RWPE2 (cell line): ENCODE results near the gene TLE7.

Experiments
- ATAC-seq: fragments of 200-7000 bp; cut with Tn5 transposase; 3 replicates; pipeline ENCODE4 v1.9.1; 2021; ENCODE audit warnings: low read depth
- DNase-seq: peaks from one replicate; pipeline ENCODE4 v3.0.0-alpha.2; 2020; ENCODE audit warnings: low spot score
- H3K27ac ChIP-seq: fragments of 450-650 bp; 2 replicates; pipeline ENCODE4 v1.5.1; 2017; ENCODE audit warnings: mild to moderate bottlenecking; ENCODE audit not compliant: poor library complexity, severe bottlenecking
- H3K27me3 ChIP-seq: fragments of 250-450 bp; sonication (Bioruptor Pico); 2 replicates; pipeline ENCODE4 v1.5.1; 2021; ENCODE audit warnings: mild to moderate bottlenecking, moderate library complexity; ENCODE audit not compliant: insufficient read depth, poor library complexity, severe bottlenecking
- H3K36me3 ChIP-seq: fragments of 250-450 bp; sonication (Bioruptor Pico); 2 replicates; pipeline ENCODE4 v1.5.1; 2020; ENCODE audit warnings: low read depth, mild to moderate bottlenecking, moderate library complexity
- H3K4me1 ChIP-seq: fragments of 250-450 bp; sonication (Bioruptor Pico); 2 replicates; pipeline ENCODE4 v1.5.1; 2021; ENCODE audit warnings: mild to moderate bottlenecking, moderate library complexity; ENCODE audit not compliant: insufficient read depth, poor library complexity, severe bottlenecking
- H3K4me3 ChIP-seq: fragments of 250-450 bp; sonication (Bioruptor Pico); 2 replicates; pipeline ENCODE4 v1.5.1; 2021; ENCODE audit warnings: mild to moderate bottlenecking, moderate library complexity; ENCODE audit not compliant: severe bottlenecking
- H3K9me3 ChIP-seq: fragments of 250-450 bp; sonication (Bioruptor Pico); 2 replicates; pipeline ENCODE4 v1.5.1; 2021; ENCODE audit warnings: mild to moderate bottlenecking, moderate library complexity; ENCODE audit not compliant: severe bottlenecking
- TF ChIP-seq, protein P1 (sequence below): fragments of 450-650 bp; IDR thresholded peaks from one replicate; pipeline ENCODE4 v1.5.1; 2017; ENCODE audit warnings: mild to moderate bottlenecking, moderate library complexity; ENCODE audit not compliant: poor library complexity, severe bottlenecking

TLE7 gene

DNA sequence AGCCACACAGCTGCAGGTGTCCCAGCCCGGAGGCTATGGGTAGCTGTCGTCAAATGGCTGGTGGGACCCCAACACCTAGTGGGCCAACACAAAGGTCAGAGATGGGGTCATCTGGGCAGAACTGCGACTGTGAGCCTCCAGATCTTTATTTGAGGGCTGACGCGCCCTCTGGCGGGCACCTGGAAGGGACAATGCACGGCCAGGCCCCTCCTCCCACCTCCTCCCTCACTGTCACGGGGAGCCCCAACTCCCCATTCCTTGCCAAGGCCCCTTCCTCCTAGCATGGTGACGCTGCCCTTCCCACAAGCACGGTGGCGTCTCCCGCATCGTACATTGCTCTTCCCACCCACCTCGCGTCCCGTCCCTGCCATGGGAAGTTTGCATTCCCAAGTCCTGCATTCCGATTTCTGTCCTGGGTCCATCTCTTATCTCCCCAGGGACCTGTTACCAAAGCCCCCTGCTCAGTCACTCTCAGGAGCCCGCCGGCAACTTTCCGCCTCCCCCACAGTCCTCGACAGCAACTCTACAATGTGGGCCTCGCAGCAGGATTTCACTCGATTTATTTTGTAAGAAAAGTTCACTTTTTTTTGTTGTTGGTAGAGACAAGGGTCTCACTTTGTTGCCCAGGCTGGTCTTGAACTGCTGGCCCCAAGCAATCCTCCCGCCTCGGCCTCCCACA is 1.0 kb downstream of the TLE7 start:
- H3K9me3 ChIP-seq = peaks cover 5% of the 10 kb centered on the region
- no peak overlapping the region for H3K27ac ChIP-seq
- no peak for DNase-seq
- no peaks in the 10 kb centered on the region for H3K27me3 ChIP-seq
- H3K4me1 ChIP-seq = no peaks in the 10 kb centered on the region
- TF ChIP-seq, protein P1, sequence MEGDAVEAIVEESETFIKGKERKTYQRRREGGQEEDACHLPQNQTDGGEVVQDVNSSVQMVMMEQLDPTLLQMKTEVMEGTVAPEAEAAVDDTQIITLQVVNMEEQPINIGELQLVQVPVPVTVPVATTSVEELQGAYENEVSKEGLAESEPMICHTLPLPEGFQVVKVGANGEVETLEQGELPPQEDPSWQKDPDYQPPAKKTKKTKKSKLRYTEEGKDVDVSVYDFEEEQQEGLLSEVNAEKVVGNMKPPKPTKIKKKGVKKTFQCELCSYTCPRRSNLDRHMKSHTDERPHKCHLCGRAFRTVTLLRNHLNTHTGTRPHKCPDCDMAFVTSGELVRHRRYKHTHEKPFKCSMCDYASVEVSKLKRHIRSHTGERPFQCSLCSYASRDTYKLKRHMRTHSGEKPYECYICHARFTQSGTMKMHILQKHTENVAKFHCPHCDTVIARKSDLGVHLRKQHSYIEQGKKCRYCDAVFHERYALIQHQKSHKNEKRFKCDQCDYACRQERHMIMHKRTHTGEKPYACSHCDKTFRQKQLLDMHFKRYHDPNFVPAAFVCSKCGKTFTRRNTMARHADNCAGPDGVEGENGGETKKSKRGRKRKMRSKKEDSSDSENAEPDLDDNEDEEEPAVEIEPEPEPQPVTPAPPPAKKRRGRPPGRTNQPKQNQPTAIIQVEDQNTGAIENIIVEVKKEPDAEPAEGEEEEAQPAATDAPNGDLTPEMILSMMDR = no peak
- 0 out of 3 replicates have a peak, but pooled peaks have one; percentile 27 for ATAC-seq
- H3K4me3 ChIP-seq = no peak overlapping the region
- H3K36me3 ChIP-seq = no peaks in the 10 kb centered on the region

DNA sequence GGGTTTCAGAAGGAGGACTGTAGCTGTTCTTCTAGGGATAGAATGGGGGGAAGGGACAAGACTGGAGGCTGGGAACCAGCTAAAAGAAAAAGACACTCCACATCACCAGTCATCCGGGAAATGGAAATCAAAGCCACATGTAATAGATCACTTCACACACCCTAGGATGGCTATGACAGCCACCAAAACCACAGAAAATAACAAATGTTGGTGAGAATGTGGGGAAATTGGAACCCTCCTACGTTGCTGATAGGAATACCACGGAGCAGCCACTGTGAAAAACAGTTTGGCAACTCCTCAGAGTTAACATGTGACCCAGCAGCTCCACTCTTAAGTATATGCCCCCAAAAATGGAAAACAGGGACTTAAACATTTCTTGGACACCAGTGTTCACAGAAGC is 2.3 kb downstream of the TLE7 start:
- no peaks in the 10 kb centered on the region for H3K4me1 ChIP-seq
- H3K36me3 ChIP-seq = no peaks in the 10 kb centered on the region
- H3K4me3 ChIP-seq = no peak overlapping the region
- H3K27ac ChIP-seq = no peak overlapping the region
- H3K9me3 ChIP-seq = no peaks in the 10 kb centered on the region
- no peaks in the 10 kb centered on the region for H3K27me3 ChIP-seq
- DNase-seq (no peak), ATAC-seq (no peak)
- TF ChIP-seq, protein P1 = no peak

DNA sequence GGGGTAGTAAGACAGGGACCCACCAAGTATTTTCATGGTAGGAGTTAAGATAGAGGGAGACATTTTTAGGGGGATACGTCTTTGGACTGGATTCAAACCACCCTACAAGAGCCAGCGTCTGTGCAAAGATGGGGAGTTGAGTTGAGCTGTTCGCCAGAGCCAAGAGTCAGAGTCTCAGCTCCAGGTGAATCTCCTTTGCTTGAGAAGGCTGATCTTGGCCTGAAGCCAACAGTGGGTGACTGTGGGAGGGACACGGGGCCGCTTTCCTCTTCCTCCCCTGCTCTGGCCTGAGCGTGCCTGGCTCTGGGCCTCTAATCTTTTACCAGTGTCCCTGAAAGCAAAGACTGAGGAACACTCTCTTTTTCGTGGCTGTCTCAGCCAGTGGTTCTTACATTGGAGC is 5.4 kb downstream of the TLE7 start:
- Histone ChIP-seq H3K4me3 (no peak overlapping the region), H3K27me3 (no peaks in the 10 kb centered on the region), H3K9me3 (no peaks in the 10 kb centered on the region), H3K27ac (no peak overlapping the region), H3K4me1 (no peaks in the 10 kb centered on the region), H3K36me3 (no peaks in the 10 kb centered on the region)
- DNase-seq = no peak
- no peak for ATAC-seq
- TF ChIP-seq, protein P1 = no peak

DNA sequence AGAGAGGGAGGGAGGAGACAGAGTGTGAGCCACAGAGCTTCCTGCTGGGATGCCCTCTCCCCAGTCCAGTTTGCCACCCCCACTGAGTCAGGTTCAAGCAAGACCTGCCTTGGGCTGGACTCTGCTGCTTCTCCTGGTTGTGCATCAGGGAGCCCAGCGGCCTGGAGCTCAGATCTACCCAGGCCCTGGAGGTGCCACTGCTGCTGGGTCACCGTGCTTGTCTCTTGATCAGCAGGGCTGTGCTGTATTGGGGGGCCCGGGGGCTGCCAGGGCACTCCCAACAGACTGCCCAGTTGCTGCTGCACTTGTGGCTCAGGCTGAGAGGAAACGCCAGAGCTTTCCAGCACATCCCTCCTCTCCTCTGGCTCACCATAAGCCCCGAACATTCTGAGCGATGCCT is 8.9 kb downstream of the TLE7 start:
- H3K27ac ChIP-seq = no peak overlapping the region
- no peaks in the 10 kb centered on the region for H3K4me1 ChIP-seq
- H3K9me3 ChIP-seq = peaks cover 6% of the 10 kb centered on the region
- H3K4me3 ChIP-seq = no peak overlapping the region
- no peaks in the 10 kb centered on the region for H3K27me3 ChIP-seq
- DNase-seq (no peak), ATAC-seq (no peak)
- TF ChIP-seq, protein P1 = no peak
- no peaks in the 10 kb centered on the region for H3K36me3 ChIP-seq

DNA sequence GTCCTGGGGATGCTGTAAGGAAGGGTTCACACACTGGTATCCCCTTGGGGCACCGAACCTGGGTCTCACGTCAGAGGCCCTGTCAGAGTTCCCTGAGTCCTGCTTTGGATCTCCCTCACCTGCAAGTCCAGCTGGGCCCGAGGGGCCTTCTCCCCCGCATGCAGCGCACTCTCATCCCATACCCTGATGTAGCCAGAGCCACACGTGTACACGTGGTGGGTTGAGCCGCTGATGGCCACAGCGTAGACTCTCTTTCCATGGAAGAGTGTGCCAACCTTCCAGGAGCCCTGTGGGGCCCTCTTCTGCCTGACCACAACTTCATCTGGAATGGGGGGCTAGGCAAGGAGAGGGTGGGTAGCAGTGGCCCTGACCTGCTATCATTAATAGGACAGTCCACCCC is 9.9 kb downstream of the TLE7 start:
- ATAC-seq (no peak), DNase-seq (no peak)
- TF ChIP-seq, protein P1 = no peak
- Histone ChIP-seq H3K27ac (no peak overlapping the region), H3K36me3 (no peaks in the 10 kb centered on the region), H3K4me1 (no peaks in the 10 kb centered on the region), H3K9me3 (peaks cover 6% of the 10 kb centered on the region), H3K4me3 (no peak overlapping the region), H3K27me3 (no peaks in the 10 kb centered on the region)
